A204.1 (cell line): ENCODE results near the gene AOPEP.
A peak's percentile ranks its signal among the peaks of the same experiment; 100 is the strongest.

ENCODE experiments used
- FAIRE-seq: peaks from 2 replicates; lab custom pipeline; 2012; peaks lifted over from hg19 to GRCh38; lab: Jason Lieb, UNC

Gene AOPEP

DNA sequence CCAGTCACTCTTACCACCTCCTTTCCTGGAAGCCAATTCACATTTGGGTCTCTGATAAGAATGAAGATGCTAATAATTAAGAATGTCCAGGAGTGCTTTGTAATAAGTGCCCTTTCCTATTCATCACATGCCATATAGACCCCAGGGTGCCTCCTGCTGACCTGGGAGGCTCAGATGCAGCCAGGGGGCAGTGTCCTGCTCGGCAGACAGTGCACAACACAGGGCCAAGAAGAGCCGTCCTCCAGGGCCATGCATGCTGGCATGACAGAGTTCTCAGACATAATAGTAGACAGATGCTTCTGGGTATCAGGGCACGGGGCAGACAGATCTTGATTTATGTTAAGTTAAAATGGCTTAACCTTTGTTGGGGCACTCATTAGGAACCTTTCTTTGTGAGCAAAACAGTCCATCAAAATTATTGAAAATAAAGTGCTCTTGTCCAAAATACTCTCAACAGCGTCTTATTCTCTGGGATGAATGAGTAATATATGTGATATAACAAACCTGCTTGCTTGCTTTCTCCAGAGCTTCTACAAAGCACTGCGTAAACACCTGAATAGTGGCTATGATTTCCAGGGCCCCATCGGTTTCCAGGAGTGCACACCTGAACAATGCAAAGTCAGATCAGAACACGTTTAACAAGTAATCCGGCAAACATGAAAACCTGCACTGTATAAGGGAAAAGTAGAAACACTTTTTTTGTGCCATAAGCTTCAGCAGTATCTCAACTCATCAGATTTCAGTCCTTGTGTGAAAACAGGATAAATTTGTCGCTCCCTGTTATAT lies 398.3 kb downstream of the AOPEP start:
- FAIRE-seq, result no peak

GRCh38 chr9:95125652-95126051 lies 399.2 kb downstream of the AOPEP start:
- no peak for FAIRE-seq

- no peak for FAIRE-seq
These were observed 400.2 kb downstream of the AOPEP start for GRCh38 chr9:95126739-95127138.

DNA sequence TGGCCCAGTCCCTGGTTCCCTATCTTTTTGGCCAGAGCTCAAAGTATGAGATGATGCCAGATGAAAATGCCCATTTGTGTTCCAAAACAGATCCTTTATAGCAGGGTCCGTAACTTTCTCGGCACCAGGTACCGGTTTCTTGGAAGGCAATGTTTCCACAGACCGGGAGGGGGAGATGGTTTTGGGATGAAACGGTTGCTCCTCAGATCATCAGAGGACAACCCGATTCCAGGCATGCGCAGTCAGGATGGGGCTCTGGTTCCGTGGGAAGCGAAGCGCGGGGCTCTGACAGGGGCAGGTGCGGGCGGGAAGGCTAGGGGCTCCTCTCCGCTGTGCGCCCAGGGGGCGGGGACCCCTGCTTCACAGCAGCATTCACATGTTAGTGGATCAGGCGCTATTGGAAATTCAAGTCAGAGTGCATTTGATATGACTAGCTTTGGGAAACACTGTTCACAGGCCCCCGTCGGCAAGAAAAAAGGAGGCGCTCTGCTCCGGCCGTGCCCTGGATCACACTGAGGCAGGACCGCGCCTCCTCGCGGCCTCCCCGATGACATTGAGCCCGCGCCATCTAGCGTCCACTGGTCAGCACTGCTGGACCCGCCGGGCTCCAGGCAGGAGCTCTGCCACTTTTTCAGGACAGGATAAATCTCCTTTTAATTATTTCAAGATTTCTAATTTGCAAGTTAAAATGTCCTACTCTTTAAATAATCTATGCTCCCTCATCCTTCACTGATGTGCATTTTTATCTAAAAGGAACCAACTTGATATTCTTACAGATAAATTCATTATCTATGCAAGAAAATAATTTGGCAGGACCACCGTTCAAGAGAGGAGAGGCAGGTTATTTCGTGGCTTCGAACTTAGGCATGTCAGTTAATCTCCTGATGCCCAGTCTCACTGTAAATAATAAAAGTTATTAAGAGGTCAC lies 401.0 kb downstream of the AOPEP start:
- no peak for FAIRE-seq

- no peak for FAIRE-seq
These were observed 401.7 kb downstream of the AOPEP start for GRCh38 chr9:95128177-95128524.

GRCh38 chr9:95129476-95130291 lies 403.2 kb downstream of the AOPEP start:
- FAIRE-seq, result no peak

DNA sequence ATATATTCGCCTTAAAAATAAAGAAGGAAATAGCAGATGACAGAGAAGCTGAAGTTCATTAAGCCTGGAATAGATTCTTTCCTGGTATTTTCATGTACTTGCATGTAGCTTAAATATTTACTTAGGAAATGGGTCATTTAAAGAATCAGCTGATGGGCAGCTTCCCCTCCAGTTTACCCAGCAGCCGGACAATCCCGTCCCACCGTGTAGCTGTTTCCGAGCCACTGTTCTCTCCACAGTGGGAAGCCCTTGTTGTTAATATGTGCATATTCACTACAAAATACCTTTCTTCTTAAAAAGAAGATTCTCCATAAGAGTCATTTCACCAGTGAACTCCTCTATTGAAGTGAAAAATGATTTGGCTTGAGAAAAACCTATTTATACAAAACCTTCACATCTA lies 404.0 kb downstream of the AOPEP start:
- no peak for FAIRE-seq

DNA sequence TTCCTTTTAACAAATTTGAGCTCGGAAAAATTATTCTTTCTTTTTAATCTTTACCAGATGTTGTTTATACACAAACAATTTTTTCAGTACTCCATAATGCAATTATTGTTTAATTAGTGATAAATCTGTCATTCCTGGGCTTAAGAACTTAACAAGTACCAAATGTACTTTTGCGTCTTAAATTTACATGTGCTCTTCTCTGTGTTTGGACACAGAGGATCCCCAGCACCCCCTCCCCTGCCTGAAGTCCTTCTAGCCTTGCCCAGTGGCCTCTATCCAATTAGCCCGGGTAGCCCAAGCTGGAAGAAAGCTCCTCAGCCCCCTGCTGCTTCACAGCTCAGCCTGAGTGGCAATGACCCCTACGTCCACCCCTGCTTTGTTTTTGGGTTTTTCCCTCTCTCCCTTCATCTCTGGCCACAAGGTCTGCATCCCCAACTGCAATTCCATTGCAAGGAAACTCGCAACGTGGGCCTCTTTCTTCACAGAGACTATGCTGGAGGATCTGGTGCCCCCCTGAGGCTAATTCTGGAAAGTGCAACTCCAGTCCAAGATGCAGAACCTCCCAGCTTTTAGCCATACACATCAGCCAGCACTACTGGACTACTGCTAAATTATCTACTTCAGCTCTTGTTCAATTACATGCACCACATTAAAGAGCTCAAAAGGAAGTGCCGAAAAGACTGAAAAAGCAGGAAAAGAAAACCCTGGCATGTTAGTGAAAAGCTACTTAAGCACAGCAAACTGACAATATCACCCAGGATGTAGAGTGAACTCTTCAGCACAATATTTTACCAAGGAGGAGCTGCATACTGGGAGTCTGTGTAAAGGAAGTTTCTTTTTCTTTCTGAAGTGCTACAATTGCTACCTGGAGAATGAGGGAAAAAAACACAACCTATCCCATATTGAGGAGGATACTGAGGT lies 404.8 kb downstream of the AOPEP start:
- peak; percentile 19 for FAIRE-seq

- no peak for FAIRE-seq
These were observed 406.1 kb downstream of the AOPEP start for GRCh38 chr9:95132366-95133324.

GRCh38 chr9:95133325-95133705 lies 406.8 kb downstream of the AOPEP start:
- FAIRE-seq, result no peak

DNA sequence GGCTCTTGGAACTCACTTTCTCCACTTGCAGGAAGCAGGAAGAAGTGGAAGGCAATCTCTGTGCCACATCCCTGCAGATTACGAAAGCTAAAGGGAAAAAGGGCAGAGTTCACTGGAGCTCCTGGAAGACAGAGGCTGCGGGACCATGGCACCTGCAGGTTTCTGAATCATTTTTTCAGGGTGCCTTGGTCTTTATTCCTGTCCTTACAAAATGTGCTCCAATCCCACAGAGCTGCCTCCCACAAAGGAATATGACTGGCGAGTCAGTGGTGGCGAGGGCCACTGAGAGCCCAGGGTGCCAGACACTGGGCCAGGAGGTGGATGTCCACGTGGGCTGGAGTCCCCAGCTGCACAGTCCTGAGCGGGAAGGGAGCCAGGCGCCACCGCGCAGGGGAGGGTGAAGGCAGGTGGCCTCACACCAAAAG lies 408.0 kb downstream of the AOPEP start:
- FAIRE-seq, result no peak

- no peak for FAIRE-seq
These were observed 409.3 kb downstream of the AOPEP start for GRCh38 chr9:95135756-95136155.
